MM.1S (cell line): Measurements from ENCODE around the gene DNAJC3.

Experiments used
- DNase-seq: peaks from one replicate; pipeline ENCODE4 v3.0.0-alpha.2; 2015
- H2AFZ ChIP-seq: fragments of 300-600 bp; sonication (generic); 2 replicates; pipeline ENCODE4 v1.6.0; 2016; ENCODE audit warnings: antibody characterized with exemption, low read length
- H3F3A ChIP-seq: fragments of 300-600 bp; sonication (generic); 2 replicates; pipeline ENCODE4 v1.6.1; 2016; ENCODE audit warnings: mild to moderate bottlenecking, antibody characterized with exemption, low read length, moderate library complexity, mixed read lengths; ENCODE audit not compliant: insufficient read depth
- H3K27ac ChIP-seq: fragments of 300-600 bp; sonication (generic); 2 replicates; pipeline ENCODE4 v1.5.1; 2016; ENCODE audit warnings: mild to moderate bottlenecking, low read length
- H3K27me3 ChIP-seq: fragments of 300-600 bp; sonication (generic); replicated peaks from 2 replicates; pipeline ENCODE4 v1.6.0; 2016; ENCODE audit warnings: low read length; ENCODE audit not compliant: insufficient read depth
- H3K36me3 ChIP-seq: fragments of 300-600 bp; sonication (generic); replicated peaks from 2 replicates; pipeline ENCODE4 v1.6.1; 2016; ENCODE audit warnings: mild to moderate bottlenecking, low read length, mixed read lengths; ENCODE audit not compliant: insufficient read depth
- H3K4me1 ChIP-seq: fragments of 300-600 bp; sonication (generic); 2 replicates; pipeline ENCODE4 v1.6.1; 2016; ENCODE audit warnings: low read length, mixed read lengths
- H3K4me2 ChIP-seq: fragments of 300-600 bp; sonication (generic); 2 replicates; pipeline ENCODE4 v1.6.0; 2016; ENCODE audit warnings: low read depth, low read length
- H3K4me3 ChIP-seq: fragments of 300-600 bp; sonication (generic); 2 replicates; pipeline ENCODE4 v1.5.1; 2016; ENCODE audit warnings: low read length, mixed read lengths
- H3K79me2 ChIP-seq: fragments of 300-600 bp; sonication (generic); 2 replicates; pipeline ENCODE4 v1.6.1; 2016; ENCODE audit warnings: mixed run types, low read length, mixed read lengths
- H3K9ac ChIP-seq: fragments of 300-600 bp; sonication (generic); 2 replicates; pipeline ENCODE4 v1.6.1; 2016; ENCODE audit warnings: low read length, mixed read lengths
- H3K9me2 ChIP-seq: fragments of 300-600 bp; sonication (generic); replicated peaks from 2 replicates; pipeline ENCODE4 v1.6.1; 2016; ENCODE audit warnings: mild to moderate bottlenecking, low read length, mixed read lengths; ENCODE audit not compliant: insufficient read depth
- H3K9me3 ChIP-seq: fragments of 300-600 bp; sonication (generic); replicated peaks from 2 replicates; pipeline ENCODE4 v1.6.1; 2016; ENCODE audit warnings: mild to moderate bottlenecking, low read length, mixed read lengths; ENCODE audit not compliant: insufficient read depth
- H4K20me1 ChIP-seq: fragments of 300-600 bp; sonication (generic); 2 replicates; pipeline ENCODE4 v1.6.1; 2016; ENCODE audit warnings: mild to moderate bottlenecking, low read length, moderate library complexity, mixed read lengths; ENCODE audit not compliant: insufficient read depth
- EZH2 ChIP-seq: fragments of 300-600 bp; sonication (generic); optimal IDR thresholded peaks from 2 replicates; pipeline ENCODE3; 2017; ENCODE audit warnings: low read depth, mild to moderate bottlenecking, antibody characterized with exemption, low read length, mixed read lengths
- EZH2phosphoT487 ChIP-seq: fragments of 300-600 bp; sonication (generic); IDR thresholded peaks from 2 replicates; pipeline ENCODE4 v1.6.1; 2018; ENCODE audit warnings: antibody characterized with exemption, low read length
- TF ChIP-seq, protein P1 (sequence below): fragments of 300-600 bp; sonication (generic); IDR thresholded peaks from 2 replicates; pipeline ENCODE4 v1.5.1; 2016; ENCODE audit warnings: antibody characterized with exemption, low read length, mixed read lengths

Gene DNAJC3

DNA sequence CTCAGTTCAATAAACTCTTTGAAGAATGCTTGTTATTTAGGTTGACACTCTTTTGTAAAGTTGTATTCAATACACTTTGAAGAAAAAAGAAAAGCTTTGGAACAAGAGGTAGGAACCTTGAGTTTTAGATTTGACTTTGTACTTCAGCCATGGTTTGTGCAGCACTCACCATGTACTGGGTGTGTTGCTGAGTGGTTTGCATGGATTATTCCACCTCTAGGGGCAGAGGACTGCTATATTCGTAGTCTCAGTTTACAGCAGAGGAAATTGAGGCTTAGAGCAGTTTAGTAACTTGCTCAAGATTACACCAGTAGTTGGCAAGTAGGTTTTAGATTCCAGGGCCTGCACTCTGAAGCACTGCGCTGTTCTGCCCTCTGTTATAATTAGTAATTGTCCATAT lies 68.8 kb downstream of the DNAJC3 start:
- Histone ChIP-seq H3K4me3 (no peak overlapping the region), H3K9me2 (no peaks in the 10 kb centered on the region), H3K4me1 (peaks cover 25% of the 10 kb centered on the region), H3K36me3 (no peaks in the 10 kb centered on the region; the same call in 1 of the 2 replicates), H2AFZ (no peak overlapping the region), H4K20me1 (peaks cover 4% of the 10 kb centered on the region; the same call in 1 of the 2 replicates), H3K9me3 (no peaks in the 10 kb centered on the region), H3K27ac (no peak overlapping the region), H3K79me2 (peaks cover 72% of the 10 kb centered on the region), H3K9ac (no peak overlapping the region), H3K4me2 (no peak overlapping the region), H3F3A (peaks cover 4% of the 10 kb centered on the region; the same call in 1 of the 2 replicates), H3K27me3 (no peaks in the 10 kb centered on the region)
- TF ChIP-seq, protein P1, sequence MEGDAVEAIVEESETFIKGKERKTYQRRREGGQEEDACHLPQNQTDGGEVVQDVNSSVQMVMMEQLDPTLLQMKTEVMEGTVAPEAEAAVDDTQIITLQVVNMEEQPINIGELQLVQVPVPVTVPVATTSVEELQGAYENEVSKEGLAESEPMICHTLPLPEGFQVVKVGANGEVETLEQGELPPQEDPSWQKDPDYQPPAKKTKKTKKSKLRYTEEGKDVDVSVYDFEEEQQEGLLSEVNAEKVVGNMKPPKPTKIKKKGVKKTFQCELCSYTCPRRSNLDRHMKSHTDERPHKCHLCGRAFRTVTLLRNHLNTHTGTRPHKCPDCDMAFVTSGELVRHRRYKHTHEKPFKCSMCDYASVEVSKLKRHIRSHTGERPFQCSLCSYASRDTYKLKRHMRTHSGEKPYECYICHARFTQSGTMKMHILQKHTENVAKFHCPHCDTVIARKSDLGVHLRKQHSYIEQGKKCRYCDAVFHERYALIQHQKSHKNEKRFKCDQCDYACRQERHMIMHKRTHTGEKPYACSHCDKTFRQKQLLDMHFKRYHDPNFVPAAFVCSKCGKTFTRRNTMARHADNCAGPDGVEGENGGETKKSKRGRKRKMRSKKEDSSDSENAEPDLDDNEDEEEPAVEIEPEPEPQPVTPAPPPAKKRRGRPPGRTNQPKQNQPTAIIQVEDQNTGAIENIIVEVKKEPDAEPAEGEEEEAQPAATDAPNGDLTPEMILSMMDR = no peak
- no peak for TF ChIP-seq EZH2
- no peak for TF ChIP-seq EZH2phosphoT487
- DNase-seq = no peak

DNA sequence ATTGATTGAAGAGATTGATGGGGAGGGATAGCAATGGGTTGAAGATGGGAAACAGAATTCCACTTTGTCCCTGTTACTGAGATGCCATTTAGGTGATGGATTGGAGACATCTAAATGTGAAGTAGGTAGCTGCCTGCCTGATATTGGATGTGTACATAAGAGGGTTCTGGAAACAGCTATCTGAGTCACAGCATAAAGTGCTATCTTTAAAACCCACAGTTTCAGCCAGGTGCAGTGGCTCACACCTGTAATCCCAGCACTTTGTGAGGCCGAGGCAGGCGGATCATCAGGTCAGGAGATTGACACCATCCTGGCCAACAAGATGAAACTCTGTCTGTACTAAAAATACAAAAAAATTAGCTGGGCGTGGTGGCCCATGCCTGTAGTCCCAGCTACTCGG lies 72.6 kb downstream of the DNAJC3 start:
- DNase-seq = peak; percentile 77

DNA sequence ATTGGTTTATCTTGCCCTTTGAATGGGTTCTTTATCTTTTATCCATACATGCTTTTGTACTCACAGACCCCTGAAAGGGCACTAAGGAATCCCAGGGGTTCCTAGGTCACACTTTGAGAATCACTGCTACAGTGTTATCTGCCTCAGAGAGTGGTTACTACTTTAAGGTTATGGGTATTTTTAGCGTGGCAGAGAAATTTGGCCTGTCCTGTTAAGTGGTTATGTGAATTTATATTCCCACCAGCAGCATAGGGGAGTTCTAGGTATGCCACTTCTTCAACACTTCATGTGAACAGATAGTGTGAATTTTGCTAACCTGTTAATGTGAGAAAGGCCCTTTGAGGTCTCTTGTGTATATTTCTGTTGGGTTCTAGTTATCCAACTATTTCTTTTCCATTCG lies 75.7 kb downstream of the DNAJC3 start:
- Histone ChIP-seq H3K9ac (no peak overlapping the region), H3K27ac (no peak overlapping the region), H4K20me1 (no peaks in the 10 kb centered on the region), H3K9me2 (no peaks in the 10 kb centered on the region), H3K4me3 (no peak overlapping the region), H3K4me1 (peaks cover 14% of the 10 kb centered on the region), H3K9me3 (no peaks in the 10 kb centered on the region), H2AFZ (no peak overlapping the region), H3K36me3 (no peaks in the 10 kb centered on the region; the same call in 1 of the 2 replicates), H3K79me2 (peaks cover 50% of the 10 kb centered on the region), H3K27me3 (no peaks in the 10 kb centered on the region), H3F3A (peaks cover 4% of the 10 kb centered on the region; the same call in 1 of the 2 replicates), H3K4me2 (no peak overlapping the region)
- no peak for DNase-seq
- TF ChIP-seq EZH2phosphoT487 (no peak), EZH2 (no peak)
- TF ChIP-seq, protein P1 = no peak

More for the DNA sequence above, 72.6 kb downstream of the DNAJC3 start:
- Histone ChIP-seq H3K9me2 (no peaks in the 10 kb centered on the region), H2AFZ (no peak overlapping the region), H3K4me3 (no peak overlapping the region), H3K4me2 (peak overlapping the region; percentile 49; the same call in 1 of the 2 replicates), H4K20me1 (no peaks in the 10 kb centered on the region), H3K9ac (0 out of 2 replicates have a peak overlapping the region, but pooled peaks have one; percentile 36), H3K36me3 (no peaks in the 10 kb centered on the region; the same call in 1 of the 2 replicates), H3K4me1 (peaks cover 14% of the 10 kb centered on the region), H3F3A (peaks cover 4% of the 10 kb centered on the region; the same call in 1 of the 2 replicates), H3K79me2 (peaks cover 68% of the 10 kb centered on the region), H3K27ac (peak overlapping the region; percentile 81), H3K9me3 (no peaks in the 10 kb centered on the region), H3K27me3 (no peaks in the 10 kb centered on the region)
- TF ChIP-seq EZH2phosphoT487 (no peak), EZH2 (no peak)
- TF ChIP-seq, protein P1 = no peak
